Caki2 (cell line): ENCODE data around the gene ZFYVE28. TPM values are rescaled to one million over a fixed set of nuclear protein-coding genes. Genes with fewer than 3 reads are reported as not detected.

ENCODE experiments used
- DNase-seq: peaks from one replicate; pipeline ENCODE4 v3.0.0-alpha.2; 2015; ENCODE audit warnings: low read depth
- in situ Hi-C: cut with HindIII; loops from 2 replicates; pipeline ENCODE4 v1.10.0; 2016; ENCODE audit warnings: low sequenced_read_pairs, low pct_unique_long_range_greater_than_20kb, mixed read lengths
- total RNA-seq: library from RNA; depleted of rRNA; stranded (reverse); fragments of >200 nt; shearing (Covaris generic); gene quantifications from 2 replicates; pipeline ENCODE4 v1.2.3, GENCODE V29; 2014; ENCODE audit warnings: low replicate concordance

The ZFYVE28 gene
- total RNA-seq, 1 experiment from 2014 or later, result 0.91 TPM

- in situ Hi-C loops, result no loop called here
- DNase-seq, result no peak
Observed at GRCh38 chr4:2365054-2365912, 53.2 kb downstream of the ZFYVE28 start.

- DNase-seq, result no peak
- in situ Hi-C loops, result no loop called here
Observed at GRCh38 chr4:2364654-2365053, 53.8 kb downstream of the ZFYVE28 start.

- in situ Hi-C loops, result no loop called here
- DNase-seq, result no peak
Observed at GRCh38 chr4:2363951-2364653, 54.3 kb downstream of the ZFYVE28 start.

GRCh38 chr4:2363056-2363721 is 55.3 kb downstream of the ZFYVE28 start:
- in situ Hi-C loops, result no loop called here

GRCh38 chr4:2362266-2363055 is 56.0 kb downstream of the ZFYVE28 start:
- in situ Hi-C loops, result no loop called here
- no peak for DNase-seq

More at GRCh38 chr4:2363056-2363721, 55.3 kb downstream of the ZFYVE28 start:
- DNase-seq, result no peak

GRCh38 chr4:2361366-2362265 is 56.8 kb downstream of the ZFYVE28 start:
- DNase-seq, result no peak
- in situ Hi-C loops, result no loop called here

- no peak for DNase-seq
- in situ Hi-C loops, result no loop called here
Observed at GRCh38 chr4:2360396-2360730, 58.1 kb downstream of the ZFYVE28 start.

GRCh38 chr4:2359591-2360395 is 58.7 kb downstream of the ZFYVE28 start:
- in situ Hi-C loops, result no loop called here
- DNase-seq, result no peak

- no peak for DNase-seq
- in situ Hi-C loops, result no loop called here
Observed at GRCh38 chr4:2357821-2358745, 60.4 kb downstream of the ZFYVE28 start.

- no peak for DNase-seq
- in situ Hi-C loops, result no loop called here
Observed at GRCh38 chr4:2356123-2357069, 62.0 kb downstream of the ZFYVE28 start.

GRCh38 chr4:2354760-2355159 is 63.7 kb downstream of the ZFYVE28 start:
- in situ Hi-C loops, result no loop called here
- DNase-seq, result no peak

GRCh38 chr4:2354118-2354517 is 64.3 kb downstream of the ZFYVE28 start:
- no peak for DNase-seq

GRCh38 chr4:2353222-2354107 is 65.0 kb downstream of the ZFYVE28 start:
- no peak for DNase-seq
- in situ Hi-C loops, result no loop called here

More at GRCh38 chr4:2354118-2354517, 64.3 kb downstream of the ZFYVE28 start:
- in situ Hi-C loops, result no loop called here

- in situ Hi-C loops, result no loop called here
- no peak for DNase-seq
Observed at GRCh38 chr4:2352729-2353221, 65.7 kb downstream of the ZFYVE28 start.
